ENCODE results near the gene MAGEF1. TPM values are rescaled to one million over a fixed set of nuclear protein-coding genes. Genes with fewer than 3 reads are reported as not detected.

The MAGEF1 gene
- total and polyA plus RNA-seq, 2 donors (not counting 3 experiments of a cell fraction or from before 2014, with no cell fraction given) = 7.0 to 14.2 TPM

DNA sequence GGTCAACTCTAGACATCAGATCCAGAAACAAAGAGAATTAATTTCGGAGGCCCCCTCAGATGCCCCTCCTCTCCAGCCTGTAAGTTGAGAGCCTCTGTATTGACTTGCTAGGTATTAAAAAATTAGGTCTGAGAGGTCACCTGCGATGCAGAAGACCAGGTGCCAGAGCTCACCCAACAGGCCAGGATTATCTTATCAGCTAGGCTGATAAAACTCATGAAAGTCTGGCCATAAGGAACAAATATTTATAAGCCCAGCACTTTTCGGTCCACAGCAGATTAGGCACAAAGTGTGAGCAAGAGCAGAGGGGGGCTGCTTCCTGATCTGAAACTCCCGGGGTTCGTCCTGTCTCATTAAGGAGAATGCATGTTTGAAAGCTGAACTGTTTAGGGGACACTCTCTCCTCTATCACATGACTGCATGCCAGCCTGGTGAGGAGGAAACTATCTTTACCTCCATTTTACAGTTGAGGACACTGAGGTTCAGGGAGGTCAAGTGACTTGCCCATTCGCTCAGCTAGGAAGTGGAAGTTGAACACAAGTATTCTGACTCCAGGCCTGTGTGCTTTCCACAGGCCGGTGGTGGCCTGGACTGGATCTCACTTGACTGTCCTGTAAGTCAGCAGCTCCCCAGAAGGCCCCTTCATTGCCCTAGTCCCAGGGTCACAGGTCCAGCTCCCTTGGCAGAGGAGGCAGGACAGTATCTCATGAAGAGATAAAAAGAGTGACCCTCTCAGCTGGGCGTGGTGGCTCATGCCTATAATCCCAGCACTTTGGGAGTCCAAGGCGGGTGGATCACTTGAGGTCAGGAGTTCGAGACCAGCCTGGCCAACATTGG, 39.6 kb upstream of the MAGEF1 start:
- TF ChIP-seq GATA2 (IDR thresholded peaks at IDR 0.05; ENCODE audit: insufficient read depth, insufficient read length, low read depth, low read length) = no peak
- TF ChIP-seq, protein P1, sequence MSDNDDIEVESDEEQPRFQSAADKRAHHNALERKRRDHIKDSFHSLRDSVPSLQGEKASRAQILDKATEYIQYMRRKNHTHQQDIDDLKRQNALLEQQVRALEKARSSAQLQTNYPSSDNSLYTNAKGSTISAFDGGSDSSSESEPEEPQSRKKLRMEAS (IDR thresholded peaks at IDR 0.05; ENCODE audit: insufficient read depth, insufficient read length) = no peak
- no peak for TF ChIP-seq POLR2AphosphoS5 (IDR thresholded peaks at IDR 0.05; ENCODE audit: insufficient read depth, low read depth, low read length)
- TF ChIP-seq EZH2 (IDR thresholded peaks at IDR 0.05; ENCODE audit: borderline replicate concordance, low read depth, low read length, severe bottlenecking) = no peak
- no peak for TF ChIP-seq FOS (IDR thresholded peaks at IDR 0.05; ENCODE audit: borderline replicate concordance, insufficient read depth, low read length)
- no peak for TF ChIP-seq MYC (IDR thresholded peaks at IDR 0.05; ENCODE audit: low read depth, low read length)
- TF ChIP-seq CTCF (IDR thresholded peaks at IDR 0.05; ENCODE audit: extremely low read depth in 1 of 2, insufficient read depth in 1 of 2, low read depth in 1 of 2, low read length in 2 of 2) = no peak
- TF ChIP-seq JUN (IDR thresholded peaks at IDR 0.05; ENCODE audit: borderline replicate concordance, insufficient read depth, insufficient read length, low read depth) = no peak
- TF ChIP-seq POLR2A (IDR thresholded peaks at IDR 0.05; ENCODE audit: low read depth, low read length) = no peak
- no TSS peak for BruUV-seq (replicated peaks)
- FAIRE-seq (no peak), DNase-seq (ENCODE audit: low read depth, low spot score) (no peak)
- H2AFZ ChIP-seq (ENCODE audit: low read depth, low read length) = no peak overlapping the region
- no peaks in the 10 kb centered on the region for H3K36me3 ChIP-seq (ENCODE audit: control insufficient read depth in 2 of 2, extremely low read depth in 1 of 2, insufficient read depth in 2 of 2, low read length in 2 of 2)
- no peaks in the 10 kb centered on the region for H4K20me1 ChIP-seq (replicated peaks; ENCODE audit: control insufficient read depth, extremely low read depth, insufficient read depth, low read length)
- H3K9ac ChIP-seq (replicated peaks; ENCODE audit: extremely low read depth, insufficient read depth, low read length) = no peak overlapping the region
- H3K4me1 ChIP-seq (ENCODE audit: control insufficient read depth, extremely low read depth, insufficient read depth, low read length) = no peaks in the 10 kb centered on the region
- H3K27me3 ChIP-seq (ENCODE audit: control insufficient read depth in 2 of 2, insufficient read depth in 2 of 2, low read length in 2 of 2) = peaks cover 2 to 4% of the 10 kb centered on the region in 2 experiments
- intact Hi-C loops (cut with micrococcal nuclease) (no loop called here), dilution Hi-C loops (cut with MboI; ENCODE audit: extremely low pct_ligation_motif_present, low sequenced_read_pairs) (no loop called here)
- no peaks in the 10 kb centered on the region for H3K9me3 ChIP-seq (replicated peaks; ENCODE audit: control insufficient read depth, insufficient read depth, low read length)
- H3K4me2 ChIP-seq (ENCODE audit: insufficient read depth, low read length) = no peak overlapping the region
- H3K27ac ChIP-seq (ENCODE audit: insufficient read depth, low read depth, low read length) = no peak overlapping the region
- no peak overlapping the region for H3K4me3 ChIP-seq (replicated peaks in 1 of 3; ENCODE audit: insufficient read depth in 1 of 3, low read depth in 1 of 3, low read length in 3 of 3)
- H3K79me2 ChIP-seq (ENCODE audit: control insufficient read depth, insufficient read depth, low read length) = no peaks in the 10 kb centered on the region
- ChIA-PET CTCF (interaction anchor here (1.0 to 1.4 kb wide), 3 partner anchors 13 to 190 kb away, joined by 3 read pairs; partner anchors contain the start of gene EPHB3), POLR2A (no interaction called here)
- H3K9me1 ChIP-seq (replicated peaks; ENCODE audit: control insufficient read depth, extremely low read depth, insufficient read depth, low read length) = no peaks in the 10 kb centered on the region

Measured in endothelial cell of umbilical vein (primary cell).